Measurements from ENCODE around the gene ILRUN. TPM values are rescaled to one million over a fixed set of nuclear protein-coding genes. Genes with fewer than 3 reads are reported as not detected.
A peak's percentile ranks its signal among the peaks of the same experiment; 100 is the strongest.

Gene ILRUN
- total and polyA plus RNA-seq, 2 of the 8 experiments (the other 6 are each of a cell fraction or from before 2014, with no cell fraction given): 39.2 to 81.2 TPM

DNA sequence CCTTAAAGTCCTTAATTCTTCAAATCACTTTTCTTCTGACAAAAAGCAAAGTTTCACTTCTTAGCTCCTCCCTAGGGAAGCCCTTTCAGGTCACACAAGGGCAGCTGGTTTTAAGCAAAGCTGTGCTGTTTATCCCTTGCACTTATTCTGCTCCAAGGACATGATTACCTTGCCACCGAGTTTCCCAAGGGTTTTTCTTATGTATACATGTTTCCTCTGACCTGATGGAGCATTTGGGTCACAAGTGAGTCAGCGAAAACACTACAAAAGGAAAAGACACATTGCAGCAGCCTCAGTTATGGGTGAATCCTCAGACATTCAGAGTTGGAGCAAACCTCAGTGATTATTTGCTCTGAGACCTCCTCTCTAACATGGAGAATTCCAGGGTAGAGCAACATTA is 26.6 kb upstream of the ILRUN start:
- Histone ChIP-seq H4K5ac (ENCODE audit: insufficient read length, low read depth, low read length) (no peak overlapping the region), H3K4me3 (ENCODE audit: extremely low read depth in 1 of 4, insufficient read depth in 2 of 4, low read depth in 3 of 4, low read length in 4 of 4) (no peak overlapping the region), H3K9ac (replicated peaks in 1 of 4; ENCODE audit: extremely low read depth in 1 of 4, low read depth in 3 of 4, low read length in 3 of 4) (peak overlapping the region in 1 of 4 experiments; percentile 43; a peak in 1 of 7 replicates), H2BK20ac (ENCODE audit: low read length) (no peak overlapping the region), H3K27me3 (replicated peaks in 1 of 4; ENCODE audit: control insufficient read depth in 3 of 4, extremely low read depth in 1 of 4, insufficient read depth in 3 of 4, low read length in 3 of 4) (no peaks in the 10 kb centered on the region), H2BK12ac (ENCODE audit: low read depth, low read length) (no peak overlapping the region), H2AK5ac (ENCODE audit: low read depth, low read length) (no peak overlapping the region), H4K20me1 (replicated peaks in 1 of 2; ENCODE audit: control insufficient read depth in 1 of 2, insufficient read depth in 2 of 2, low read length in 2 of 2) (no peaks in the 10 kb centered on the region), H3K14ac (ENCODE audit: insufficient read length) (no peak overlapping the region), H2BK120ac (replicated peaks; ENCODE audit: low read depth, low read length) (no peak overlapping the region), H4K91ac (replicated peaks; ENCODE audit: insufficient read length, low read length) (no peak overlapping the region), H3K4ac (replicated peaks; ENCODE audit: insufficient read length, low read depth, low read length) (no peak overlapping the region), H2BK5ac (ENCODE audit: low read depth, low read length) (no peak overlapping the region), H2BK15ac (ENCODE audit: low read length) (no peak overlapping the region), H3K9me3 (ENCODE audit: insufficient read depth in 2 of 2, low read depth in 1 of 2, low read length in 1 of 2) (peaks cover 2 to 4% of the 10 kb centered on the region in 2 experiments; a peak in 2 of 4 replicates), H3K27ac (ENCODE audit: low read depth, low read length) (no peak overlapping the region), H4K8ac (ENCODE audit: extremely low read depth, insufficient read depth, low read length) (no peak overlapping the region), H3K56ac (replicated peaks; ENCODE audit: insufficient read length, low read depth, low read length) (no peak overlapping the region), H3K79me1 (ENCODE audit: low read depth, low read length) (no peaks in the 10 kb centered on the region), H3K18ac (ENCODE audit: extremely low read depth, low read length) (no peak overlapping the region; the same call in 1 of the 2 replicates), H2AFZ (ENCODE audit: low read length) (peak overlapping the region; percentile 77), H3K36me3 (ENCODE audit: control insufficient read depth in 2 of 4, insufficient read depth in 4 of 4, low read length in 3 of 4) (no peaks in the 10 kb centered on the region), H3K23me2 (ENCODE audit: low read depth, low read length) (no peaks in the 10 kb centered on the region), H3K79me2 (ENCODE audit: control insufficient read depth in 1 of 2, insufficient read depth in 2 of 2, low read length in 2 of 2) (no peaks in the 10 kb centered on the region), H3K4me2 (ENCODE audit: insufficient read depth in 1 of 2, low read depth in 2 of 2, low read length in 2 of 2) (no peak overlapping the region), H3K23ac (ENCODE audit: insufficient read length) (no peak overlapping the region), H3K4me1 (replicated peaks in 1 of 4; ENCODE audit: control insufficient read depth in 3 of 4, insufficient read depth in 4 of 4, low read length in 3 of 4) (peaks cover 0 to 9% (median 2%) of the 10 kb centered on the region in 4 experiments; a peak in 3 of 7 replicates)
- POLR2A ChIA-PET (ENCODE audit: partially characterized antibody): interaction anchor here (1.3 kb wide), 1 partner anchor 13 kb away, joined by 3 read pairs; no protein-coding TSS in a partner anchor
- WGBS, 2 experiments (ENCODE audit: extremely low coverage in 1 of 2, insufficient coverage in 1 of 2, insufficient read length in 1 of 2, insufficient replicate concordance in 2 of 2, low coverage in 1 of 2, low lambda C conversion rate in 2 of 2, missing lambda C conversion rate in 1 of 2): 62% methylated on average over 2 of the region's 2 CpGs; no CpG with 5 or more reads in 1 of the 2 experiments
- DNase-seq (ENCODE audit: low read depth in 1 of 2, low spot score in 2 of 2): no peak
- FAIRE-seq: no peak
- TF ChIP-seq HDAC6 (IDR thresholded peaks at IDR 0.05; ENCODE audit: low read depth, low read length): no peak
- peak; percentile 11; the same call in 1 of the 2 replicates for TF ChIP-seq MAFK (IDR thresholded peaks at IDR 0.05; ENCODE audit: low read depth, low read length)
- no peak for TF ChIP-seq SIRT6 (IDR thresholded peaks at IDR 0.05; ENCODE audit: low read length)
- CTCF ChIA-PET (ENCODE audit: partially characterized antibody): no interaction called here
